Astrocyte (in vitro differentiated cells and primary cell): Measurements from ENCODE around the gene PSAP. TPM values are rescaled to one million over a fixed set of nuclear protein-coding genes. Genes with fewer than 3 reads are reported as not detected.

Experiments used
- DNase-seq: peaks from one replicate; pipeline ENCODE4 v3.0.0-alpha.2; 2010; ENCODE audit warnings: low read depth
- FAIRE-seq: peaks from 2 replicates; lab custom pipeline; 2011; peaks lifted over from hg19 to GRCh38; lab: Jason Lieb, UNC
- H2AFZ ChIP-seq: 2 replicates; pipeline ENCODE4 v1.6.0; 2012; ENCODE audit warnings: low read depth, low read length, inconsistent platforms
- H3K27ac ChIP-seq: 2 replicates; pipeline ENCODE4 v1.5.1; 2011; ENCODE audit warnings: low read depth, low read length, inconsistent platforms
- H3K27me3 ChIP-seq: 2 replicates; pipeline ENCODE4 v1.6.0; 2011; ENCODE audit warnings: low read length, inconsistent platforms; ENCODE audit not compliant: insufficient read depth
- H3K36me3 ChIP-seq: 2 replicates; pipeline ENCODE4 v1.5.1; 2011; ENCODE audit warnings: low read length, inconsistent platforms; ENCODE audit not compliant: insufficient read depth
- H3K4me1 ChIP-seq: 2 replicates; pipeline ENCODE4 v1.5.1; 2011; ENCODE audit warnings: low read length, inconsistent platforms; ENCODE audit not compliant: insufficient read depth
- H3K4me2 ChIP-seq: 2 replicates; pipeline ENCODE4 v1.6.0; 2012; ENCODE audit warnings: low read length, inconsistent platforms
- H3K4me3 ChIP-seq: 2 replicates; pipeline ENCODE4 v1.5.1; 2011; ENCODE audit warnings: low read depth, mild to moderate bottlenecking, low read length, inconsistent platforms; ENCODE audit not compliant: insufficient read depth
- H3K79me2 ChIP-seq: 2 replicates; pipeline ENCODE4 v1.6.0; 2012; ENCODE audit warnings: mild to moderate bottlenecking, low read length, inconsistent platforms; ENCODE audit not compliant: insufficient read depth
- H3K9ac ChIP-seq: 2 replicates; pipeline ENCODE4 v1.6.0; 2012; ENCODE audit warnings: mild to moderate bottlenecking, low read length, inconsistent platforms
- H3K9me3 ChIP-seq: 2 replicates; pipeline ENCODE4 v1.5.1; 2012; ENCODE audit warnings: low read depth, mild to moderate bottlenecking, low read length, inconsistent platforms; ENCODE audit not compliant: insufficient read depth
- H4K20me1 ChIP-seq: 2 replicates; pipeline ENCODE4 v1.6.0; 2012; ENCODE audit warnings: low read length, inconsistent platforms; ENCODE audit not compliant: insufficient read depth
- H3K27ac Mint-ChIP-seq: one replicate; pipeline ENCODE4 v1.8.0; 2021; ENCODE audit warnings: mild to moderate bottlenecking, mixed read lengths; ENCODE audit not compliant: unreplicated experiment
- H3K27me3 Mint-ChIP-seq: one replicate; pipeline ENCODE4 v1.8.0; 2021; ENCODE audit warnings: low read depth, mixed read lengths; ENCODE audit not compliant: unreplicated experiment
- H3K36me3 Mint-ChIP-seq: one replicate; pipeline ENCODE4 v1.8.0; 2021; ENCODE audit warnings: low read depth, mixed read lengths; ENCODE audit not compliant: unreplicated experiment
- H3K4me1 Mint-ChIP-seq: one replicate; pipeline ENCODE4 v1.8.0; 2021; ENCODE audit warnings: low read depth, mixed read lengths; ENCODE audit not compliant: unreplicated experiment
- H3K4me3 Mint-ChIP-seq: one replicate; pipeline ENCODE4 v1.8.0; 2021; ENCODE audit warnings: mild to moderate bottlenecking, moderate library complexity, mixed read lengths; ENCODE audit not compliant: unreplicated experiment
- H3K9me3 Mint-ChIP-seq: one replicate; pipeline ENCODE4 v1.8.0; 2021; ENCODE audit warnings: mild to moderate bottlenecking, mixed read lengths; ENCODE audit not compliant: unreplicated experiment
- EZH2 ChIP-seq: IDR thresholded peaks from 2 replicates; pipeline ENCODE4 v1.6.1; 2012; ENCODE audit warnings: mild to moderate bottlenecking, low read length, inconsistent platforms; ENCODE audit not compliant: insufficient read depth
- total RNA-seq: library from RNA; stranded (reverse); gene quantifications from 2 replicates; pipeline ENCODE4 v1.2.1, GENCODE V29; 2021
- TF ChIP-seq, protein P1 (sequence below): IDR thresholded peaks from 2 replicates; pipeline ENCODE4 v1.5.1; 2011; ENCODE audit warnings: low read depth, mild to moderate bottlenecking, inconsistent platforms, low read length, moderate library complexity; ENCODE audit not compliant: insufficient read depth

The PSAP gene
- total RNA-seq, 1 donor from 2014 or later = 1,120 TPM

DNA sequence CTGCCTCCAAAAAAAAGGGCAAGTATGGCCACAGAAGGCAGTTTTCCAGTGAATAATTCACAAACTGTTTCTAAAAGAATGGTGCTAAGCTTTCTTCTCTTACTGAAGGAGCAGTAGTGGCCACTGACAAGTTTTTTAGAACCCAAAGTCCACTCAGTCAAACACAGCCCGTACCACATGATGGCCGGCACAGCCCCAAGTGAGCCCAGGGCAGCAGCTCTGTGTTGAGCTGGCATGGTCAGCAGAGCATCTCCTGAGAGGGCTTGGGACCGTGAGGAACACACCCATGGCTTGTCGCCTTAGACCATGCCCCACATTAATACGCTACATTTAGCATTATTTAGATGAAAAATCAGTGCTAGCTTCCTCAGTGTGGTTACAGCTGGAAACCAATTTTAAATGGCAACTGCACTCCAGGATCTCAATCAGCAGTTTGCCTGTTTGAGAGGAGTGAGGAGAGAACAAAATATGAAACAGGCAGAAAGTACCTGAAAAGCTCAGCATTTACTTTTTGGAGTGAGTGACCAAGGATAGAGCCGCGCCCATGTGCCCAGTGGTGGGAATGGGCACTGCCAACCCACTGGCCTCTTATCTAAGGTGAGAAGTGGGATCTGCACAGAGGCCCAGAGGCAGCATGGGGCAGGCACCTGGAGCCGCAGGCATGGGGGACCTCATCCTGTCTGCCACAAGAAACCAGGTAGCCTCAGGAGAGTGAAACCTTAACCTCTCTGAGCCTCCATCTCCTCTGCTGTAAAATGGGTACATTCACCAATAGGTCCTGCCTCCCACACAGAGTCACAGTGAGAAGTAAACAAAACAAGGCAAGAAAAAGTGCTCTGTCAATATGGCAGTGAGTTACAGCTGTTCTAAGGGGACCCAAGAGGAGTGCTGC is 17.4 kb downstream of the PSAP start:
- no peak overlapping the region for H3K27ac Mint-ChIP-seq
- Histone ChIP-seq H3K9me3 (no peaks in the 10 kb centered on the region), H3K27me3 (no peaks in the 10 kb centered on the region), H3K36me3 (peaks cover 27% of the 10 kb centered on the region), H3K4me1 (peaks cover 45% of the 10 kb centered on the region), H3K4me3 (no peak overlapping the region), H3K9ac (no peak overlapping the region), H3K27ac (no peak overlapping the region), H3K79me2 (peaks cover 73% of the 10 kb centered on the region), H4K20me1 (peaks cover 93% of the 10 kb centered on the region), H2AFZ (no peak overlapping the region), H3K4me2 (no peak overlapping the region)
- no peak overlapping the region for H3K4me3 Mint-ChIP-seq
- no peaks in the 10 kb centered on the region for H3K27me3 Mint-ChIP-seq
- H3K9me3 Mint-ChIP-seq = no peaks in the 10 kb centered on the region
- DNase-seq (no peak), FAIRE-seq (no peak)
- H3K4me1 Mint-ChIP-seq = peaks cover 41% of the 10 kb centered on the region
- H3K36me3 Mint-ChIP-seq = peaks cover 14% of the 10 kb centered on the region
- TF ChIP-seq, protein P1, sequence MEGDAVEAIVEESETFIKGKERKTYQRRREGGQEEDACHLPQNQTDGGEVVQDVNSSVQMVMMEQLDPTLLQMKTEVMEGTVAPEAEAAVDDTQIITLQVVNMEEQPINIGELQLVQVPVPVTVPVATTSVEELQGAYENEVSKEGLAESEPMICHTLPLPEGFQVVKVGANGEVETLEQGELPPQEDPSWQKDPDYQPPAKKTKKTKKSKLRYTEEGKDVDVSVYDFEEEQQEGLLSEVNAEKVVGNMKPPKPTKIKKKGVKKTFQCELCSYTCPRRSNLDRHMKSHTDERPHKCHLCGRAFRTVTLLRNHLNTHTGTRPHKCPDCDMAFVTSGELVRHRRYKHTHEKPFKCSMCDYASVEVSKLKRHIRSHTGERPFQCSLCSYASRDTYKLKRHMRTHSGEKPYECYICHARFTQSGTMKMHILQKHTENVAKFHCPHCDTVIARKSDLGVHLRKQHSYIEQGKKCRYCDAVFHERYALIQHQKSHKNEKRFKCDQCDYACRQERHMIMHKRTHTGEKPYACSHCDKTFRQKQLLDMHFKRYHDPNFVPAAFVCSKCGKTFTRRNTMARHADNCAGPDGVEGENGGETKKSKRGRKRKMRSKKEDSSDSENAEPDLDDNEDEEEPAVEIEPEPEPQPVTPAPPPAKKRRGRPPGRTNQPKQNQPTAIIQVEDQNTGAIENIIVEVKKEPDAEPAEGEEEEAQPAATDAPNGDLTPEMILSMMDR = no peak
- no peak for TF ChIP-seq EZH2

DNA sequence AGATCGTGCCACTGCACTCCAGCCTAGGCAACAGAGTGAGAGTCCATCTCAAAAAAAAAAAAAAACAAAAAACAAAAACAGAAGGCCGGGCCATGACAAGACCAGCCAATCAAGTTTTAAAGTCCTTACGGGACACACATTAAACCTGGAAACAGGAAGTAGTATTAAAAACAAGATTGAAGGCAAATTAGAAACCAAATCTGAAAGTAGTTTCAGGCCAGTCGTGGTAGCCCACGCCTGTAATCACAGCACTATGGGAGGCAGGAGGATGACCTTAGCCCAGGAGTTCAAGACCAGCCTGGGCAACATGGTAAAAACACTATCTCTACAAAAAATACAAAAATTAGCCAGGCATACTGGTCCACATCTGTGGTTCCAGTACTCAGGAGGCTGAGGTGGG is 18.1 kb downstream of the PSAP start:
- Histone ChIP-seq H3K9ac (no peak overlapping the region), H3K27me3 (no peaks in the 10 kb centered on the region), H2AFZ (no peak overlapping the region), H3K9me3 (no peaks in the 10 kb centered on the region), H4K20me1 (peaks cover 92% of the 10 kb centered on the region), H3K4me2 (no peak overlapping the region), H3K27ac (no peak overlapping the region), H3K36me3 (peaks cover 33% of the 10 kb centered on the region), H3K4me3 (no peak overlapping the region), H3K4me1 (peaks cover 37% of the 10 kb centered on the region), H3K79me2 (peaks cover 66% of the 10 kb centered on the region)
- DNase-seq = no peak
- no peak for FAIRE-seq
- no peaks in the 10 kb centered on the region for H3K9me3 Mint-ChIP-seq
- no peak for TF ChIP-seq EZH2
- TF ChIP-seq, protein P1 = no peak
- H3K4me3 Mint-ChIP-seq = no peak overlapping the region
- H3K27me3 Mint-ChIP-seq = no peaks in the 10 kb centered on the region
- peaks cover 14% of the 10 kb centered on the region for H3K36me3 Mint-ChIP-seq
- peaks cover 34% of the 10 kb centered on the region for H3K4me1 Mint-ChIP-seq
- H3K27ac Mint-ChIP-seq = no peak overlapping the region
